ENCODE measurements around the gene EXOC2. TPM values are rescaled to one million over a fixed set of nuclear protein-coding genes. Genes with fewer than 3 reads are reported as not detected.

The EXOC2 gene
- total RNA-seq, 3 donors from 2014 or later (not counting 1 experiment from before 2014, with no cell fraction given) = 22.1 to 30.8 (median 26.5) TPM

DNA sequence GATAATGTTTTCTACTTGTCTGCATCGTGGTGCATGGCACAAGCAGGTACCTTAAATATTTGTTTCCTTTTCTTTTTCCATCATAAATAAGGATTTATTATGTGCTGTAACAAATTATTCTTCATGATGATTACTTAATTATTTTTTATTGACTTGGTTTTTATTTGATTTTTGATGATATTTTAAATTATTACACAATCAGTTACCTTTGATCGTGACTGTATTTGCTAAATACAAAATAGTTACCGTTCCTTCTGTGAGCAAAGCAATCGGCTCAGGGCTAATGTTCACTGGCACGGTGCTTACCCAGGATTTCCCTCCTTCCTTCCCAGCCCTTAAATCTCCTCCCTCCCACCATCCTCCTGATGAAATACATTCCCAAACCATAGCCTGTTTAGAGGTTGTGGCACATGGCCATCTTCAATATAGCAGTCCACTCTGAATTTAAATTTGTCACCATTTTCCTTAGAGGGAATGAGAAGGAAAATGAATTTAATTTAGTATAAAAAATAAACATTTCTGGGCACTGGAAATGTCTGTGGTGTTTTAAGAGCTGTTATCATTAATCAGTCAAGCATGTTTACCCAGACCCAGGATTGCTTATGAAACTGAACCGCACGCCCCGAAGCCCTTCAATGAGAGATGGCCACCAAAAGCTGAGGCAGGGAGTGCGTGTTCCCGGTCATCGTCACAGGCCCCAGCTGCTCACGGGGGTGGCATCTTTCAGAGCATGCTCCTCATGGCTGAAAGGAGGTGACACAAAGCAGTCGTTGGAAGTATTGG, 23.0 kb upstream of the EXOC2 start:
- no peak overlapping the region for H3K27ac ChIP-seq (ENCODE audit: low read length)
- H3K36me3 Mint-ChIP-seq = no peaks in the 10 kb centered on the region
- peaks cover 10% of the 10 kb centered on the region in 2 donors for H3K4me1 Mint-ChIP-seq
- intact Hi-C loops (cut with micrococcal nuclease) = no loop called here
- no peaks in the 10 kb centered on the region for H3K36me3 ChIP-seq (ENCODE audit: control insufficient read depth, insufficient read depth, low read length)
- H3K9me3 ChIP-seq (ENCODE audit: control insufficient read depth, insufficient read depth, low read length) = no peaks in the 10 kb centered on the region
- H3K27ac Mint-ChIP-seq = no peak overlapping the region
- no peaks in the 10 kb centered on the region for H3K27me3 ChIP-seq (ENCODE audit: control insufficient read depth, insufficient read depth, low read length)
- no peaks in the 10 kb centered on the region for H3K9me3 Mint-ChIP-seq
- ATAC-seq = no peak
- 92% methylated on average over 12 of the region's 13 CpGs for WGBS (ENCODE audit: insufficient coverage)
- TF ChIP-seq, protein P1, sequence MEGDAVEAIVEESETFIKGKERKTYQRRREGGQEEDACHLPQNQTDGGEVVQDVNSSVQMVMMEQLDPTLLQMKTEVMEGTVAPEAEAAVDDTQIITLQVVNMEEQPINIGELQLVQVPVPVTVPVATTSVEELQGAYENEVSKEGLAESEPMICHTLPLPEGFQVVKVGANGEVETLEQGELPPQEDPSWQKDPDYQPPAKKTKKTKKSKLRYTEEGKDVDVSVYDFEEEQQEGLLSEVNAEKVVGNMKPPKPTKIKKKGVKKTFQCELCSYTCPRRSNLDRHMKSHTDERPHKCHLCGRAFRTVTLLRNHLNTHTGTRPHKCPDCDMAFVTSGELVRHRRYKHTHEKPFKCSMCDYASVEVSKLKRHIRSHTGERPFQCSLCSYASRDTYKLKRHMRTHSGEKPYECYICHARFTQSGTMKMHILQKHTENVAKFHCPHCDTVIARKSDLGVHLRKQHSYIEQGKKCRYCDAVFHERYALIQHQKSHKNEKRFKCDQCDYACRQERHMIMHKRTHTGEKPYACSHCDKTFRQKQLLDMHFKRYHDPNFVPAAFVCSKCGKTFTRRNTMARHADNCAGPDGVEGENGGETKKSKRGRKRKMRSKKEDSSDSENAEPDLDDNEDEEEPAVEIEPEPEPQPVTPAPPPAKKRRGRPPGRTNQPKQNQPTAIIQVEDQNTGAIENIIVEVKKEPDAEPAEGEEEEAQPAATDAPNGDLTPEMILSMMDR (IDR thresholded peaks at IDR 0.05) = no peak
- no peak overlapping the region for H3K4me3 Mint-ChIP-seq
- peaks cover 4 to 8% of the 10 kb centered on the region in 2 donors for H3K27me3 Mint-ChIP-seq (ENCODE audit: low read depth in 2 of 2)
- peaks cover 5% of the 10 kb centered on the region for H3K4me1 ChIP-seq (ENCODE audit: control insufficient read depth, insufficient read depth, low read length)
- H3K4me3 ChIP-seq (ENCODE audit: low read length) = no peak overlapping the region
- DNase-seq = no peak

DNA sequence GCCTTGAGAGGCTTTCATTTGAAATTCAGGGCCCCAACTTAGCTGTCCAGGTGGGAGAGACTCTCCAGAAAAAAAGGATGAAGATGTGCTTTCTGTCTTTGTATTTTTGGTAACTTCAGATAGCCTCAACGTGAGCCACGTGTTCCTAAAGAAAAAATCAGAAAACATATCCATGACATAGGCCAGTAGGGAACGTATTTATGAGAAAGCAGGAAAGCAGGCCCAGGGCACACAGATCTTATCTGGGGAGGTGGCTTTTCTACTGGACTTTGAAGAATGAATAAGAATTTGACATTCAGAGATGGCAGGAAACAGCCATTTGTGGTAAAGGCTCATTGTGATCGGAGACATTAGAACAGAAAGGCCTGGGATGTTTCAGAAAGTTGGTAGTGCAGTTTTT, 21.2 kb upstream of the EXOC2 start:
- Mint-ChIP-seq H3K36me3 (no peaks in the 10 kb centered on the region), H3K27me3 (ENCODE audit: low read depth in 2 of 2) (peaks cover 0 to 4% of the 10 kb centered on the region in 2 donors), H3K4me3 (no peak overlapping the region), H3K9me3 (no peaks in the 10 kb centered on the region), H3K27ac (no peak overlapping the region), H3K4me1 (peaks cover 22% of the 10 kb centered on the region in 2 donors)
- ATAC-seq (no peak), DNase-seq (no peak)
- H3K4me1 ChIP-seq (ENCODE audit: control insufficient read depth, insufficient read depth, low read length) = peaks cover 9% of the 10 kb centered on the region
- TF ChIP-seq, protein P1 (IDR thresholded peaks at IDR 0.05) = no peak
- 80% methylated on average over 4 of the region's 4 CpGs for WGBS (ENCODE audit: insufficient coverage)
- no peaks in the 10 kb centered on the region for H3K36me3 ChIP-seq (ENCODE audit: control insufficient read depth, insufficient read depth, low read length)
- no peaks in the 10 kb centered on the region for H3K27me3 ChIP-seq (ENCODE audit: control insufficient read depth, insufficient read depth, low read length)
- no peak overlapping the region for H3K27ac ChIP-seq (ENCODE audit: low read length)
- no peak overlapping the region for H3K4me3 ChIP-seq (ENCODE audit: low read length)
- intact Hi-C loops (cut with micrococcal nuclease) = no loop called here
- H3K9me3 ChIP-seq (ENCODE audit: control insufficient read depth, insufficient read depth, low read length) = no peaks in the 10 kb centered on the region

DNA sequence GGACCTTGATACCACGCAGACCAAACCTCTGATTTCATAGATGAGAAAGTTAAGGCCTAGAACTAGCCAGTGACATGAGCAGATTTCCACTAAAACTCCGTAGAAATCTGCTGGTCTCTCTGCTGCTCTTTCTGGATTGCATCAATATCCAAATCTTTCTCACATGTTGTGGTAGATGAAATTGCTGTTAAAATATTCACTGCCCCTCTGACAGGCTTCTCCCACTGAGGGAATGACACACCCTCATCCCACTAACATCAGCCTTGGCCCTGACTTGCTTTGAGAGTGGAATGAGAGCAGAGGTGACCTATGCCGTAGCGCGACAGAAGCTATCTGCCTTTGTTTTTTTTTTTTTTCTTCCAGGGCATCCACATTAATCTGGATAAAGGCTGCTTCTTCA, 20.4 kb upstream of the EXOC2 start:
- no peak overlapping the region for H3K4me3 ChIP-seq (ENCODE audit: low read length)
- Mint-ChIP-seq H3K27ac (peak overlapping the region in 1 of 2 donors; percentile 20), H3K36me3 (no peaks in the 10 kb centered on the region), H3K4me3 (peak overlapping the region; percentile 59), H3K27me3 (ENCODE audit: low read depth in 2 of 2) (peaks cover 0 to 4% of the 10 kb centered on the region in 2 donors), H3K9me3 (no peaks in the 10 kb centered on the region), H3K4me1 (peaks cover 22% of the 10 kb centered on the region in 2 donors)
- H3K36me3 ChIP-seq (ENCODE audit: control insufficient read depth, insufficient read depth, low read length) = no peaks in the 10 kb centered on the region
- no peaks in the 10 kb centered on the region for H3K27me3 ChIP-seq (ENCODE audit: control insufficient read depth, insufficient read depth, low read length)
- intact Hi-C loops (cut with micrococcal nuclease) = no loop called here
- DNase-seq (no peak), ATAC-seq (no peak)
- TF ChIP-seq, protein P1 (IDR thresholded peaks at IDR 0.05) = no peak
- no peaks in the 10 kb centered on the region for H3K9me3 ChIP-seq (ENCODE audit: control insufficient read depth, insufficient read depth, low read length)
- peaks cover 9% of the 10 kb centered on the region for H3K4me1 ChIP-seq (ENCODE audit: control insufficient read depth, insufficient read depth, low read length)
- no peak overlapping the region for H3K27ac ChIP-seq (ENCODE audit: low read length)
- 90% methylated on average over 5 of the region's 5 CpGs for WGBS (ENCODE audit: insufficient coverage)

Data from natural killer cell (primary cell).